OCI-LY1 (cell line): ENCODE measurements around the gene FAN1.
A peak's percentile ranks its signal among the peaks of the same experiment; 100 is the strongest.

Experiments
- H2AFZ ChIP-seq: fragments of 200-600 bp; sonication (generic), shearing (Covaris generic); 2 replicates; pipeline ENCODE4 v1.6.0; 2014; ENCODE audit warnings: antibody characterized with exemption, mild to moderate bottlenecking, low read length
- H3F3A ChIP-seq: fragments of 200-600 bp; sonication (generic), shearing (Covaris generic); 2 replicates; pipeline ENCODE4 v1.6.0; 2014; ENCODE audit warnings: mild to moderate bottlenecking, antibody characterized with exemption, low read length, moderate library complexity; ENCODE audit not compliant: insufficient read depth
- H3K27ac ChIP-seq: fragments of 200-600 bp; sonication (generic); 2 replicates; pipeline ENCODE4 v1.5.1; 2014; ENCODE audit warnings: low read length, mixed run types, mild to moderate bottlenecking, low read depth; ENCODE audit not compliant: poor library complexity, severe bottlenecking
- H3K27me3 ChIP-seq: fragments of 200-600 bp; sonication (generic); 2 replicates; pipeline ENCODE4 v1.6.0; 2014; ENCODE audit warnings: antibody characterized with exemption, mild to moderate bottlenecking, low read length, moderate library complexity; ENCODE audit not compliant: insufficient read depth
- H3K36me3 ChIP-seq: fragments of 200-600 bp; sonication (generic); 2 replicates; pipeline ENCODE4 v1.6.1; 2014; ENCODE audit warnings: mild to moderate bottlenecking, antibody characterized with exemption, low read length, moderate library complexity, mixed read lengths; ENCODE audit not compliant: insufficient read depth
- H3K4me1 ChIP-seq: fragments of 200-600 bp; sonication (generic); 2 replicates; pipeline ENCODE4 v1.5.1; 2014; ENCODE audit warnings: mild to moderate bottlenecking, low read length, moderate library complexity; ENCODE audit not compliant: insufficient read depth, severe bottlenecking
- H3K4me2 ChIP-seq: fragments of 200-600 bp; sonication (generic), shearing (Covaris generic); 2 replicates; pipeline ENCODE4 v1.6.1; 2014; ENCODE audit warnings: low read length
- H3K4me3 ChIP-seq: fragments of 200-600 bp; sonication (generic); 2 replicates; pipeline ENCODE4 v1.5.1; 2014; ENCODE audit warnings: low read length, low read depth, mild to moderate bottlenecking, mixed read lengths; ENCODE audit not compliant: poor library complexity, severe bottlenecking
- H3K79me2 ChIP-seq: fragments of 200-600 bp; shearing (Covaris generic); 2 replicates; pipeline ENCODE4 v1.6.1; 2016; ENCODE audit warnings: mixed run types, low read length, mixed read lengths; ENCODE audit not compliant: insufficient read depth
- H3K9ac ChIP-seq: fragments of 200-600 bp; sonication (generic), shearing (Covaris generic); 2 replicates; pipeline ENCODE4 v1.6.1; 2014; ENCODE audit warnings: mild to moderate bottlenecking, low read length, mixed read lengths
- H3K9me2 ChIP-seq: fragments of 200-600 bp; sonication (generic), shearing (Covaris generic); 2 replicates; pipeline ENCODE4 v1.6.1; 2014; ENCODE audit warnings: low read depth, mild to moderate bottlenecking, low read length, mixed read lengths
- H3K9me3 ChIP-seq: fragments of 200-600 bp; shearing (Covaris generic); 2 replicates; pipeline ENCODE4 v1.6.1; 2014; ENCODE audit warnings: low read length, mixed read lengths
- H4K20me1 ChIP-seq: fragments of 200-600 bp; sonication (generic), shearing (Covaris generic); 2 replicates; pipeline ENCODE4 v1.6.0; 2016; ENCODE audit warnings: mild to moderate bottlenecking, low read length; ENCODE audit not compliant: insufficient read depth
- EZH2 ChIP-seq: fragments of 200-600 bp; sonication (generic), shearing (Covaris generic); IDR thresholded peaks from 2 replicates; pipeline ENCODE4 v1.8.0; 2017; ENCODE audit warnings: borderline replicate concordance, mixed run types, mild to moderate bottlenecking, antibody characterized with exemption, low read length, moderate library complexity, mixed read lengths
- TF ChIP-seq, protein P1 (sequence below): fragments of 200-600 bp; sonication (generic), shearing (Covaris generic); IDR thresholded peaks from 2 replicates; pipeline ENCODE4 v1.5.1; 2017; ENCODE audit warnings: mild to moderate bottlenecking, antibody characterized with exemption, low read length, moderate library complexity, mixed read lengths

The FAN1 gene

DNA sequence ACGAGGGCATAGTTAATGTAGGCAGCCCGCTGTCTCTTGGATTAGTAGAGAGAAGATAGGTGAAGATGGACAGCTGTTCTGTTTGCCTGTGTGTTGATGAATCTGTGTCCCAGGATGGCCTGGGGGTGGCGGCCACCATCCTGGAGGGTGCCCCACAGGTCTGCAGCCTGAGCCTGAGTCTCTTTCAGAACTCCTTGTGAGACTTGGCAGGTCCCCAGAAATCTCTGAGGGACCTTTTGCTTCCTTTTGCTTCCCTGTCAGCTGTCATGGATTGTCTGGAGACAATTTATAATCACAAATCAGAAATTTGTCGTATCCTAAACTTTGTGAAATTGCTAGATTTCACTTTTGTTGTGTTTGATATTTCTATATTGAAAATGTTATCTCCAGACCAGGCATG lies 17.4 kb downstream of the FAN1 start:
- Histone ChIP-seq H3K4me1 (peaks cover 70% of the 10 kb centered on the region), H3K27ac (peak overlapping the region; percentile 85), H3K9me2 (no peaks in the 10 kb centered on the region), H3K4me2 (peak overlapping the region; percentile 21; the same call in 1 of the 2 replicates), H3K9ac (peak overlapping the region; percentile 61; the same call in 1 of the 2 replicates), H2AFZ (no peak overlapping the region), H3K27me3 (no peaks in the 10 kb centered on the region), H4K20me1 (no peaks in the 10 kb centered on the region), H3F3A (no peaks in the 10 kb centered on the region), H3K79me2 (no peaks in the 10 kb centered on the region), H3K4me3 (no peak overlapping the region), H3K36me3 (peaks cover 52% of the 10 kb centered on the region), H3K9me3 (no peaks in the 10 kb centered on the region)
- TF ChIP-seq, protein P1, sequence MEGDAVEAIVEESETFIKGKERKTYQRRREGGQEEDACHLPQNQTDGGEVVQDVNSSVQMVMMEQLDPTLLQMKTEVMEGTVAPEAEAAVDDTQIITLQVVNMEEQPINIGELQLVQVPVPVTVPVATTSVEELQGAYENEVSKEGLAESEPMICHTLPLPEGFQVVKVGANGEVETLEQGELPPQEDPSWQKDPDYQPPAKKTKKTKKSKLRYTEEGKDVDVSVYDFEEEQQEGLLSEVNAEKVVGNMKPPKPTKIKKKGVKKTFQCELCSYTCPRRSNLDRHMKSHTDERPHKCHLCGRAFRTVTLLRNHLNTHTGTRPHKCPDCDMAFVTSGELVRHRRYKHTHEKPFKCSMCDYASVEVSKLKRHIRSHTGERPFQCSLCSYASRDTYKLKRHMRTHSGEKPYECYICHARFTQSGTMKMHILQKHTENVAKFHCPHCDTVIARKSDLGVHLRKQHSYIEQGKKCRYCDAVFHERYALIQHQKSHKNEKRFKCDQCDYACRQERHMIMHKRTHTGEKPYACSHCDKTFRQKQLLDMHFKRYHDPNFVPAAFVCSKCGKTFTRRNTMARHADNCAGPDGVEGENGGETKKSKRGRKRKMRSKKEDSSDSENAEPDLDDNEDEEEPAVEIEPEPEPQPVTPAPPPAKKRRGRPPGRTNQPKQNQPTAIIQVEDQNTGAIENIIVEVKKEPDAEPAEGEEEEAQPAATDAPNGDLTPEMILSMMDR, result no peak
- no peak for TF ChIP-seq EZH2

DNA sequence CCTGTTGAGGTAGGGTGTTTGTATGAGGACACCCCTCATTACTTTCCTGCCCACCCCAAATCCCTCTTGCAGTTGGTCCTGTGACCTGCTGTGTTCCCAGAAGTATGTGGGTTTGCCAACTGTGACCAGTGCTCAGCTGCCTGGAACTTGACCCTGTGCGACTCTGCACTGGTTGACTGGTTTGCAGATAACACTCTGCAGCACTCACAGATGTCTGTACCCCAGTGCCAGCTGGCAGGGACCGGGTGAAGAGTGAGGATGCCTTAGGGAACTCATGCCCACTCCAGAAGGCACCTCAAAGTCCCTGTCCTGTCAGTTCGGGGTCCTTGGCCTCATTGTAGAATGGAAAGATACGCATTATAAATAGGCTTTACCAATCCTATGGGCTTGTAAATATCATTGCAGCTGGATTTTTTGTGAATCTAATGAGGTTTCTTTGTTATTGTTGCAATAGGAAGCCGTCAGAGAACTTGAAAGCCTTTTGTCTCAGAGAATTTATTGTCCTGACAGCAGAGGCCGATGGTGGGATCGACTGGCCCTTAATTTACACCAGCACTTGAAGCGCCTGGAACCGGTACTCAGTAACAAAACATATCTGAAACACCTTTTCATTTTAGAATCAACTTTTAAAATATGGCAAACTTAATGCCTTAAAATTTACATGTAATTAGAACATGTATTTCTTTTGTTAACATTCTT lies 18.2 kb downstream of the FAN1 start:
- Histone ChIP-seq H3K9me3 (no peaks in the 10 kb centered on the region), H2AFZ (no peak overlapping the region), H3K4me2 (peak overlapping the region; percentile 21; the same call in 1 of the 2 replicates), H3K27ac (peak overlapping the region; percentile 85), H3K4me1 (peaks cover 70% of the 10 kb centered on the region), H3K9ac (peak overlapping the region; percentile 61; the same call in 1 of the 2 replicates), H3K79me2 (no peaks in the 10 kb centered on the region), H3K36me3 (peaks cover 53% of the 10 kb centered on the region; the same call in 1 of the 2 replicates), H3K9me2 (no peaks in the 10 kb centered on the region), H3K27me3 (no peaks in the 10 kb centered on the region), H4K20me1 (no peaks in the 10 kb centered on the region), H3K4me3 (peak overlapping the region; percentile 2), H3F3A (no peaks in the 10 kb centered on the region)
- TF ChIP-seq EZH2, result no peak
- TF ChIP-seq, protein P1, result no peak

DNA sequence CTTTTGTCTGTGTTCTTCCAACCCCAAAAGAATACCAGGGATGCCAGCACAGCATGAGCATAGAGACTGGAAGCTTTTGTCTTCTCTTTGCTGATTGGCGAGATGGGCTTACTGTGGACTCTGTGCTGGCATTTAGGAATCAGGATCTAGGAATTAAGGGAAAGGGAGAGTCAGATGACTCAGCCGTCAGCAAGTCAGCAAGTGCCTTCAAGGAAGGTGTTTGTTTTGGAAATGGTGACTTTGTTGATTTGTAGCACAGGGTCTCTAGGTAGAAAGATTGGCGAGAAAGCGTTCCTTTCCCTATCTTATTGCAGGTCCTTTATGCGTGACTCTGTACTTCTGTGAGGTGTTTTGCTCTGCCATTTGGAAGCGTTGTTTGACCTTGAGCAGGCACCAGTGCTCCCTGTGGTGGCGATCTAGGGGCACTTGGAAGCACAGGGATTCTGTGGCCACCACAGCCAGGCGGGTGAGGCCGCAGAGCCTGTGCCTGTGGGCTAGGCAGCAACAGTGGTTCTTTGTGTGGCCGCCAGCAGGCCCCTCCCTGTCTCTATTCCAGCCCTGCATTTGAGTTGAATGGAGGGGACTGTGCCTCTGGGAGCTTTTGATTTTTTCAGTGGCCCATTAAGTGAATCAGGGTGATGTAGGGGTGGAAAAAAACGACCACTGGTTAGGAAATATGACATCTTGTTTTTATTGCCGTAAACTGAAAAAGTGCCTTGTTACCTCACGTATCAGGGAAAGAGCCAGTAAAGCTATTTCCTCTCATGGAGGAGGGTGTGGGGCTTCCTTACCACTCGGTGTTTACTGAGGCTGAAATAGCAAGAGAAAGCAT lies 19.0 kb downstream of the FAN1 start:
- Histone ChIP-seq H3K9me2 (no peaks in the 10 kb centered on the region), H3K4me3 (peak overlapping the region; percentile 2), H2AFZ (no peak overlapping the region), H3K4me1 (peaks cover 76% of the 10 kb centered on the region), H3K9me3 (no peaks in the 10 kb centered on the region), H3F3A (no peaks in the 10 kb centered on the region), H3K79me2 (no peaks in the 10 kb centered on the region), H3K9ac (peak overlapping the region; percentile 30; the same call in 1 of the 2 replicates), H4K20me1 (no peaks in the 10 kb centered on the region), H3K27me3 (no peaks in the 10 kb centered on the region), H3K36me3 (peaks cover 57% of the 10 kb centered on the region; the same call in 1 of the 2 replicates), H3K27ac (peak overlapping the region; percentile 85), H3K4me2 (peak overlapping the region; percentile 21; the same call in 1 of the 2 replicates)
- TF ChIP-seq, protein P1, result no peak
- no peak for TF ChIP-seq EZH2
